HG03196 (cell line): ENCODE data around the gene UBE2D3.

Experiments
- ATAC-seq: cut with Tn5 transposase; IDR thresholded peaks from one replicate; pipeline ENCODE4 v1.9.1; 2021; ENCODE audit not compliant: unreplicated experiment

Gene UBE2D3

DNA sequence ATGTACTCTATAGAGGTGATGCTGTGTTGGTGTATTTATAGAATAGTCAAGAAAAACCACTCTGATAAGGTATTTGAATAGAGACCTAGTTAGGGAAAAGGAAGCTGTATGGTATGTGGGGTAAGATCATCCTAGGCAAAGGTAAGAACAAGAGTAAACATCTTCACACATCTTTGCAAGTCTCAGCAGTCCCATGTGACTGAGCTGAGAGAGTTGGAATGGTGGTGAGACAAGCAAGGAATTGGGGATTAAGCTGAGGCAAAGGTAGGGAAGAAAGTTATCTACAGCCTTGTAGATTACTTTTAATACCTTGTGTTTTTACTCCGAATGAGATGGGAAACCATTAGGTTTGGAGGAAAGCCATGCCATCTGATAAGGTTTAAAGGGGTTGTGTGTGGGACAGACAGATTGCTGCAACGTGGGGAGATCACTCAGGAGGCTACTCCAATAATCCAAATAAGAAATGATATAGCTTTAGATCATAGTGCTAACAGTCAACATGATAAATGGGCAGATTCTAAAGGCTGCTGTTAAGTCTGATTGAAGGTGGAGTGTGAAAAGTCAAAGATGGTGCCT lies 34.9 kb downstream of the UBE2D3 start:
- ATAC-seq, result no peak

- ATAC-seq, result no peak
Observed at GRCh38 chr4:102791318-102791835, 36.0 kb downstream of the UBE2D3 start.

DNA sequence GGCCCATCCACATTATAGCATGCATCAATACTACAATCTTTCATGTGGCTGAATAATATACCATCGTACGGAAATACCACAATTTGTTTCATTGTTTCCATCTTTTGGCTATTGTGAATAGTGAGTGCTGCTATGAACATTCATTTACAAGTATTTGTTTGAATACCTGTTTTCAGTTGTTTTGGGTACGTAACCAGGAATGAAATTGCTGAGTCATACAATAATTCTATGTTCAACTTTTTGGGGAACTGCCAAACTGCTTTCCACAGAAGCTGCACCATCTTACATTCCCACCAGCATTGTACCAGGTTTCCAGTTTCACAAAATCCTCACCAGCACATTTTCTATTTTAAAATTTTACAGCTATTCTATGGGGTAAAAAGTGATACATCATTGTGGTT lies 38.0 kb downstream of the UBE2D3 start:
- ATAC-seq, result no peak

GRCh38 chr4:102787944-102788343 lies 39.4 kb downstream of the UBE2D3 start:
- ATAC-seq, result no peak

- no peak for ATAC-seq
Observed at GRCh38 chr4:102787096-102787881, 40.1 kb downstream of the UBE2D3 start.

DNA sequence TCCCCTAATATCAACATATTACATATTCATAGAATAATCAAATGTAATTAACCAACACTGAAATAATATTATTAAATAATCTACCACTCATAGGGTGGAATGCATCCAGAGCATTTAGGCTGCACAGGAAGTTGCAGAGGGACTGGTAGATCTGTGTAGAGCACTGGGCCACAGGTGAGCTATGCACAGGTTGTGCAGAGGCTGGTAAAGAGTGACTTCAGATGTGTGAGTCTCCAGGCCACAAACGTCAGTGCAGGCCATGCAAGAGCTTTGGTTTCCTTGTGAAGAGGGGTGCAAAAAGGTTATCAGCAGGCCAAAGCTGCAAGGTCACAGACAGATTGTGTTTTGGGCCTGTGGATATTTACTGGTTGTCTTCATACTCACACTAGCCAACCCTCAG lies 41.1 kb downstream of the UBE2D3 start:
- ATAC-seq, result no peak

DNA sequence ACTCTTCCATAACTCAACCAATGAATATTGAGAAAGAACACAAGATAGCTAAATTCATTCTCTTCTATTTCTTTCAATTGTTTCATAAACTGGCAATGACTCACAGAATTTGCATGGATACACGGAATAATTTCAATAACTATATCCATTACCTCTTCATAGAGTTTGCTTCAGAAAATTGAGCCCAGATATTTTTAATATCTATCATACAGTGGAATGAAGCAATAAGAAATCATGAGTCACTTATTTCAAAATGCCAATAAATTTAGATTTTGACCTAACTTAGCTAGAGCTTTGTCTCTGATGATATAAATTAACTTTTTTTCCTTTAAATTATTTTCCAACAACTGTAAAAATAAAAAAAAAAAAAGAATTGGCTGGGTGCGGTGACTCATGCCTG lies 44.3 kb downstream of the UBE2D3 start:
- ATAC-seq, result no peak

DNA sequence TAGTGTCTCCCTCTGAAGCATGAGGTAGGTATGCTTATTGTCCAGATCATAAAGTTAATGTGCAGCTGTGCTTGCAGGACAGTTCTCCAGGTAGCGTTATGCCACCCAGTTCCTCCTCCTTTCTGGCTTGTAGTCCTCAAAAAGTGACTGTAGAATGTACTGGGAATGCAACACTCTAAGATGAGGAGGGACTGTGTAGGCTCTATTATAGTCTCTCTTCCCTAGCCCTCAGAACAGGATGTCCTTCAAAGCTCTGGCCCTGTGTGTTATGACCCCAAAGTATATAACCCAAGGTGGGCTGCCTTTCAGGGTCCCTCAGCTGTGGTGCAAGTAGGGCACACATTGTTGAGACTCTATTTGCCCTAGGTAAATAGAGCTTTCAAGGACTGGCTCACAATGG lies 45.8 kb downstream of the UBE2D3 start:
- no peak for ATAC-seq

DNA sequence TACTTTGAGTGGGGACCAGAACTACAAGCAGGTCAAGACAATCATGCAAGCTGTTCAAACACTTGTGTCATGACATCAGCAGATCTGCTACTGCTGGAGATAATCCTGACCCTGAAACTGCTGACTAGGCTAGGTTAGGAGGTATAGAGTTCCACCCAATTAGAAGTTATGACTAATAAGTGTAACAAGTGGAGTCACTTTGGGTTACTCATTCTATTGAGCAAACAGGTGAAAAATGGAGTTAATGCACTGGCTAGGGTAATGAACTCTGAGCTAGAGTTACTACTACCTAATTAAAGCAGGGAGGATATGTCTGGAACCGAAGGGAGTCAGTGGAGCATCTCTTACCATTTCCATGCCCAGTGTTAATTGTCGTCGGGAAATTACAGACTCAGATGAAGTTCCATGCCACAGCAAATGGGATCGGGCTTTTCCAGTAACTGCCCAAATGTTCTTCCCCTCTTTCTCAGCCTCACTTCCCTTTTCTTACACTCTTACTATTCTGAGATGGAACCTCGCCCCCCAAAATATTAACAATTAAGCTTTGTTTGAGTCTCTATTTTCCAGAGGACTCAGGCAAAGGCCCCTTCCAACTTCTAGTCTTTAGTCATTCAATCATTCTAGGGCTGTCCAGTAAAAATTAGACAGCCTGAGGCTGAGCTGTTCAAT lies 46.7 kb downstream of the UBE2D3 start:
- no peak for ATAC-seq

DNA sequence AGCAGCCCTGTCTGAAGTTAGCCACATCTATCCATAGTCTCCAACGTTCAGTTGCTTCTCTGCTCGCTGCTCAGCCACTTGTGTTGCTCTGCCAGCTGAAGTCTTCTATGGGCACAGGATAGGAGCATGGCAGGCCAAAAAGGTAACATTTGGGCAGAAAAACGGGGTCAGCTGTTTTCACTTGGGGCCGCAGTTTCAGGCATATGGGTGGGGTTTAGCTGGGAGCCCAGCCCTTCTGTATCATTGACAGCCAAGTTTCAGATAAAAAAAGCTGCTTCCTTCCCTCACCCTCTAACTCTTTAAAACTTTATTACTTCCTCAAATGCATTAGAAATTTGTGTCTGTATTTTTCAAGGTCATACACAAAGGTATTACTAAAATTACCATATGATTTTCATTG lies 48.1 kb downstream of the UBE2D3 start:
- no peak for ATAC-seq

DNA sequence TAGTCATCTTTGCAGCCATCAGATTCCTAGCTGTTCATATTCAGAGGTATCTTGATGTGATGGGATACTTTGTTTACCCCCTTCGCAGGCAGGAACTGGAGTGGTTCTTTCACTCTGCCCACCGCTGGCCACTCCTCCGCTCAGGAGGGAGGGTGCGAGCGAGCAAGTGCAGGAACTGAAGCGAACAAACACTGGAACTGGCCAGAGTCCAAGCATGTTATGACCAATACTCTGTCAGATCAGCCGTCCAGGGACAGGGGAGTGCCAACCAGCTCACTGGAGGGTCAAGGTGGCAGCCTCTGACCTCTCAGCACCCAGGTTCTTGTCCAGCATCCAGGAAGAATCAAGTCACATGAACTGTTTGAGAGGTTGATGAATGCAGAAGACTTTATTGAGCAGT lies 48.6 kb downstream of the UBE2D3 start:
- ATAC-seq, result no peak

- ATAC-seq, result no peak
Observed at GRCh38 chr4:102775805-102776204, 51.5 kb downstream of the UBE2D3 start.

DNA sequence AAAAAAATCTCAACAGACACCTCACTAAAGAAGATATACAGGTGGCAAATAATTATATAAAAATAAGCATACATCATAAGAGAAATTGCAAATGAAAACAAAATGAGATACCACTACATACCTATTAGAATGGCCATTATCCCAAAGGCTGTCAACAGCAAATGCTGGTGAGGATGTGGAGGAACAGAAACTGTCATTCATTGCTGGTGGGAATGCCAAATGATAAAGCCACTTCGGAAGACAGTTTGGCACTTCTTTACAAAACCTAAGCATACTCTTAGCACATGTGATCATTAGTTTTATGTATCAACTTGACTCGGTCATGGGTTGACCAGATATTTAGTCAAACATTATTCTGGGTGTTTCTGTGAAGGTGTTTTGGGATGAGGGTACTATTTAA lies 53.1 kb downstream of the UBE2D3 start:
- no peak for ATAC-seq

DNA sequence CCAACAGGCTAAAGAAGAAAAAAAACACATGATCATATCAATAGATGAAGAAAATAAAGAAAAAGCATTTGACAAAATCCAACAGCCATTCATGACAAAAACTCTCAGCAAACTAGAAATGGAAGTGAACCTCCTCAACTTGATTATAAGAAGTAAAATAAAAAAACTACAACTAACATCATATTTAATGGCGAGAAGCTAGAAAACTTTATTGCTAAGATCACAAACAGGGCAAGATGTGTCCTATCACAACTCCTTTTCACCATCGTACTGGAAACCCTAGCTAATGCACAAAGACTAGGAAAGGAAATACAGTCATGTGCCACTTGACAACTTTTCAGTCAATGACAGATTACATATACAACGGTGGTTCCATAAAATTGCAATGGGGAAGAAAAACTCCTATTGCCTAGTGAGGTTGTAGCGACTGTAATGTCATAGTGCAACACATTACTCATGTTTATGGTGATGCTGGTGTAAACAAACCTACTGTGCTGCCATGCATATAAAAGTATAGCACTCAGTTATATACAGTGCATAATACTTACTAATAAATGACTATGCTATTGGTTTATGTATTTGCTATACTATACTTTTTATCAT lies 54.5 kb downstream of the UBE2D3 start:
- no peak for ATAC-seq

GRCh38 chr4:102764901-102765300 lies 62.5 kb downstream of the UBE2D3 start:
- no peak for ATAC-seq

DNA sequence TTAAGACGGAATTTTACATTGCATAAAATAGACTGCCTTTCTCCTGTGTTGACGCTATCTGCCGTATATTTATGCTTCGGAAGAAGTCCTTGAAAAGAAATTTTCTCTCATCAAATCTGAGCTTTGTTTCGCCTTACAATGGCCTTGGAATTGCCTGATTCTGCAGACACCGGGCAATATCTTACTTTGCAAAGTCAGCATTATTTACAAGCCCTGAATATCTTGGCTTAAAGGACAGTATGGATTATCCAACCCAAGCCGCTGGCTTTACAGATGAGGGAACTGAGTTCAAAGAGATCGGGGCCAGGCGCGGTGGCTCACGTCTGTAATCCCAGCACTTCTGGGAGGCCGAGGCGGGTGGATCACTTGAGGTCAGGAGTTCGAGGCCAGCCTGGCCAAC lies 65.4 kb downstream of the UBE2D3 start:
- no peak for ATAC-seq

GRCh38 chr4:102761296-102761701 lies 66.1 kb downstream of the UBE2D3 start:
- peak; percentile 17 for ATAC-seq

DNA sequence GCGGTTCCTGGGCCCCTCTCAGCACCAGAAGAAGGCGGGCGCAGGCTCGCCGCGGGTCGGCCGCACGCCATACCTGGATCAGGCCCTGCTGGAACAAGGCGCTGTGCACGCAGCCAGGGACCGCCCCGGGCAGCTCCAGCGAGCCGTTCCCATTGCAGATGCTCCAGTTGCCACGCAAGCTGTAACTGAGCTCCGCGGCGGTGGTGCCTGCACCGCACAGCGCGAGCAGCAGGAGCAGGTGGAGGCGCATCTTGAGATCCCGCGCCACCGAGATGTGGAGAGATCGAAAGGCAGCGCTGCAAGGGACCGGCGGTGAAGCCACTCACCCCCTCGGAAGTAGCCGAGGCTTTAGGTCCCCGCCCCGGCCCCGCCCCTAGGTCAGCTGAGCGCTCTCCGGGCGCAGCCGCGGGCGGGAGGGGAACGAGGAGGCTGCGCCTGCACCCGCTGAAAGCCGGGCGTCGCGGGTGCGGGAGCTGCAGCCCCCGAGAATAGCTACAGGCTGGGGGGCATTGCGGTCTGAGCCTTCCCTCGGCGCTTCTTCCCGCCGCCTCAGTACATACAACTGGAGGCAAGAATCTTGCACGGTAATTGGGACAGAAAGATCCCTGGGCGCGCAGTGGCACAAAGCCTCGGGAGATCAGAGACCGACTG lies 66.6 kb downstream of the UBE2D3 start, which contains the start of gene MANBA:
TSS of gene MANBA (minus strand) at position 324 of the 651 bp plus-strand sequence. CDS start at position 250, 74 bp downstream.
- peak; percentile 90 for ATAC-seq

- peak; percentile 58 for ATAC-seq
Observed at GRCh38 chr4:102759831-102760644, 67.3 kb downstream of the UBE2D3 start.
